HG03354 (cell line): ENCODE data around the gene RREB1.

ENCODE experiments used
- ATAC-seq: cut with Tn5 transposase; IDR thresholded peaks from one replicate; pipeline ENCODE4 v1.9.1; 2021; ENCODE audit warnings: mild to moderate bottlenecking; ENCODE audit not compliant: unreplicated experiment, poor library complexity, severe bottlenecking

The RREB1 gene

GRCh38 chr6:7236306-7237209 is 128.8 kb downstream of the RREB1 start:
- ATAC-seq: peak; percentile 58

- ATAC-seq: no peak
Measured at GRCh38 chr6:7237653-7238188, 130.0 kb downstream of the RREB1 start.

DNA sequence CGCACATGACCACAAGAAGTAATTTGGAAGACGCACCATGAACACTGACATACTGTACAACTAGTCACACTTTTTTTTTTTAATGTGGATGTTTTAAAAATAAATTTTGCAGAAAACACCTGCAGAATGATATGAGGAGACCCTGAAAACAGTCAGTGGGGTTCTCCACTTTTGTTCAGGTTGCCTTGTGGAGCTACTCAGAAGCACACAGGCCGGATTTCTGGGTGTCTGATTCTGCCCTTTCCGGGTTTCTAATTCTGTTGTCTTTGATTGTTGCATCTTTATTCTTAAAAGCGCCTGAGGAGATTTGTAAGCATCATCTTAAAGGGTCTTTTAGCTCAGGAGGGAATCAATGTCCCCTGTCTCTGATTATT is 130.8 kb downstream of the RREB1 start:
- ATAC-seq: no peak

- peak; percentile 69 for ATAC-seq
Measured at GRCh38 chr6:7238900-7239589, 131.3 kb downstream of the RREB1 start.

GRCh38 chr6:7239590-7239948 is 131.8 kb downstream of the RREB1 start:
- ATAC-seq: no peak

DNA sequence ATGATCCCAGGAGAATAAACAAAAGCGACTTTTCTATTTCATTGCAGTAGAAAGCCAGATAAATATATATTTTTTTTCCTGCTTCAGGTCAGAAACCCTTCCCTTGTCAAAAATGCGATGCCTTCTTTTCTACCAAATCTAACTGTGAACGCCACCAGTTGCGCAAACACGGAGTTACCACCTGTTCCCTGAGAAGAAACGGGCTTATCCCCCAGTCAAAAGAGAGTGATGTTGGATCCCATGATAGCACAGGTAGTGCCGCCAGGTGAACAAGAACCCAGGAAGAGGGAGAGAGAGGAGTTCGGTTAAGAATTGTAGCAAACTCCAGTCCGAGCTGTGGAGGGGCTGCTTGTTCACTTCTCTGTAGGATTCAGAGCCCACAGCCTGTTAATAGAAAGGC is 132.6 kb downstream of the RREB1 start:
- no peak for ATAC-seq

- no peak for ATAC-seq
Measured at GRCh38 chr6:7241160-7241559, 133.4 kb downstream of the RREB1 start.

DNA sequence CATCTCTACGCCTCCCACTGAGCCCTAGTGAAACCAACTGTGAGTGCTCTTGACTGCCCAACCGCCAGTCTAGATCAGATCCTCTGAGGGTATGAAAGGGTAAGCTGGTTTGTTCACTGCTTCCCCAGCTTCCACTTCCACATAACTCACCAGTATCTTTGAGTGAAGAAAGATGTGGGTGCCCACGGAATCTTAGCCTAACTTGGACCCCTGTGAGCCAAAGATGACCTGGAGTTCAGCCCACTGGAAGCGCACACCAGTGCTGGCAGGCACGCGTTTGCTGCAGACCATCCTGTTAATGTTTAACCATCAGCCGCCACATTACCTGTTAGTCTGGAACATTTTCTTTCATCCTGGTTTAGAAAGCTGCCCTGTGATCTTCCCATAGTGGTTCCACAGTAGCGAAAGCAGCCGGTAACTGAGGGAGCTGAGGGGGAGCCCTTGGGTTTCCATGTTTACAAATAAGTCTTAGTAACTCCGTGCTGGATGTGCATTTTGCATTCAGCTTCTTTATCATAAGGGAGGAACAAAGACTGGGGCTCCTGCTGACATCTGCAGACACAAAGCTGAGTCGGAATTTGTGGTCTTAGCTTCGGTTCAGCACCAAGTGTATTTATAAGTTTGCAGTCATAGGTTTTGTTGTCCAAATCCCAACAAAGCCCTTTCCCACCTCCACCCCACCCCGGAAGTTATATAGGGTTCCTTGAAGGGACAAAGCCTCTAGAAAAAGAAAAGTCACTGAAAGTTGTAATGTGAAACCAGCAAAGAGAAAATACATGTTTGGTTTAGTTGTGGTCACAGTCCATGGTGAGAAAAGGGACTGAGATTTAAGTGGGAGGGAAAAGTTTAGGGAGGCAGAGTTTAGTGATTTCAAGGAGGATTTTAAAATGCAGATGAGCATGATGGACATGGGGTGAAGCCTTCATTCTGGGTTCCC is 134.2 kb downstream of the RREB1 start:
- no peak for ATAC-seq

DNA sequence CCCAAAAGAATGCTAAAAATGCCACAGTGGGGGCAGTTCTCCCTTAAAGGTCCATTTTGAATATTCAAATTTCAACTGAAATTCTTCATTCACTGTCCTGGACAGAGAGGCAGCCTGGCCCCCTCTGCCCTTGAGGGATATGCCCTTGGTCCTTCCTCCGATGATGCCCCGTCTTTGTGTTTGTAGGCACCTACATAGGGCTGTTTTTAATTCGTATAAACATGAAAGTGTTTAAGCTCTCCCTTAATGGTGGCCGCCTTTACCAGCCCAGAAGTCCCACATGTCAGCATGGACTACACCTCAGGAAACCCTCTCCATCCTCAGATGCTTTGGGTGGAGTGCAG is 135.0 kb downstream of the RREB1 start:
- ATAC-seq: no peak

GRCh38 chr6:7243179-7243981 is 135.6 kb downstream of the RREB1 start:
- peak; percentile 51 for ATAC-seq

DNA sequence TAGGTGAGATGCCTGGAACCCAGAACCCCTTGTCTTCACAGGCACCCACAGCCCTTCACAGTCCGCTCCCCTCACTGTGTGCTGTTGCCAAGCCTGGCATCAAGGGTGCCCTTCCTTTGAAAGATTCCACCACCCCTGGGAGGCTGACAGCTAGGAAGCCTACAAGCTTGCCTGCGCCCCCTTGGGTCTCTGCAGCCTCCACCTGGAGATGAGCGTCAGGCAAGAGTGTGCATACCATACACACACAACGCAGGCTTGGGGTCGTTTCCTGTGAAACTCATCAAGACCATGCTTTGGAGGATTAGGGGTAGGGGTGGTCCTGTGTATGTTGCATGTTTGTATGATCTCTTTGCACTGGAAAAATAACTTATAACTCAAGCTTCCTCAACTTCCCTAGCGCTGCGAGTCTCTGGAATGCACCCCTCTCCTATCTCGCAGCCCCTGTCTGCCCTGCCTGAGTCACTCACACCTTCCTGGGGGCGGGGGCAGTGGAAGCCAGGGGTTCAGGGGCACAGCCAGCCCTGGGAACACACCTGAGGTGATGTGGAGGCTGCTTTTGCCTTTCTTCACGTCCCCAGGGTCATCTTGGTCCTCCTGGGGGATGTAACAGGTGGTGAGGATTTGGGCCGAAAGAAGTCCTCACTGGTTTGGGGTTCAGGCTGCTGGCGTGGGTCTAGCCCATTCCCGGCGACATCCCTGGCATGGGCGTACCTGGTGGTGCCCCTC is 138.1 kb downstream of the RREB1 start:
- ATAC-seq: no peak

DNA sequence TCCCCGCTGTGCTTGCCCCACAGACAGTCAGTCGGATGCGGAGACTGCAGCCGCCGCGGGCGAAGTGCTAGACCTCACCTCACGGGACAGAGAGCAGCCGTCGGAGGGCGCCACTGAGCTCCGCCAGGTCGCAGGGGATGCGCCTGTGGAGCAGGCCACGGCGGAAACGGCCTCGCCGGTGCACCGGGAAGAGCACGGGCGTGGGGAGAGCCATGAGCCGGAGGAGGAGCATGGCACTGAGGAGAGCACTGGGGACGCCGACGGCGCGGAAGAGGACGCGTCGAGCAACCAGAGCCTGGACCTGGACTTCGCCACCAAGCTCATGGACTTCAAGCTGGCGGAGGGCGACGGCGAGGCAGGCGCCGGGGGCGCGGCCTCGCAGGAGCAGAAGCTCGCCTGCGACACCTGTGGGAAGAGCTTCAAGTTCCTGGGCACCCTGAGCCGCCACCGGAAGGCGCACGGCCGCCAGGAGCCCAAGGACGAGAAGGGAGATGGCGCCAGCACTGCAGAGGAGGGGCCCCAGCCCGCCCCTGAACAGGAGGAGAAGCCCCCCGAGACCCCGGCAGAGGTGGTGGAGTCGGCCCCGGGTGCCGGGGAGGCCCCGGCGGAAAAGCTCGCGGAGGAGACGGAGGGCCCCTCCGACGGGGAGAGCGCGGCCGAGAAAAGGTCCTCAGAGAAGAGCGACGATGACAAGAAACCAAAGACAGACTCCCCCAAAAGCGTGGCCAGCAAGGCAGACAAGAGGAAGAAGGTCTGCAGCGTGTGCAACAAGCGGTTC is 138.8 kb downstream of the RREB1 start:
- no peak for ATAC-seq

- no peak for ATAC-seq
Measured at GRCh38 chr6:7247179-7247456, 139.4 kb downstream of the RREB1 start.

DNA sequence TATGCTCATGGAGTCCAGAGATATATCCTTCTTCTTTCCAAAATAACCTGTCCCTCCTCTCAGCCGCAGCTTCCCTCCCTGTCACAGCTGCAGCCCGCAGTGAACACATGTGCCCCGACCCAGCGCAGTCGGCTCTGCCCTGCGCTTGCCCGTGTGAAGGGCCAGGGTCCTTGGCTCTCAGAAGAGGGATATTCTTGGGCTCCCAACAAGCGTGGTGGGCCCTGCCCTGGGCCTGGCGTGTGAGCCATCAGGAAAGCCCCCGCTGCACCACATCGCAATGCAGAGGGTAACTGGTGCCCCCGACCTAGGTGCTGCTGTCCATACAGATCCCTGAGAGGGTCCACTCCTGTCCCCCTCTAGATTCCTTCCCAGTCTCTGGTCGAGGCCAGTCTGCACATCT is 140.1 kb downstream of the RREB1 start:
- no peak for ATAC-seq

GRCh38 chr6:7249391-7249790 is 141.6 kb downstream of the RREB1 start:
- ATAC-seq: no peak

GRCh38 chr6:7249946-7250643 is 142.3 kb downstream of the RREB1 start:
- ATAC-seq: no peak

DNA sequence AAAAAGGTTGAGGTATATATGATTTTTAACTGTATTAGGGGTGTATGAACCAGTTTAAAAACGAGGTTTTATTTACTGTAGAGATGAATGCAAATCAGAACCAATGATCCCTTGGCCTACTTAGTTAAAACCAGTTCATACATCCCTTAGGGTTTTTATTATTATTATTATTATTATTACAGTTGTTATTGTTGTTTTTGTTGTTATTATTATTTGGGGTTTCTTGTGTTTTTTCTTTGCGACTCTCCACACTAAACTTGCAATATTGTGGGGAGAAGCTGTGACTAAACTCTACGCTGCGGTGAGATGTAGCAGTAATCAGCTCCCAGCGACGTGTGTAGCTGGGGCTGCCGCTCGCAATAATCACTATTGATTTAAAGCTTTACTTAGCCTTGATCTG is 143.1 kb downstream of the RREB1 start:
- ATAC-seq: no peak
